HG03521 (cell line): ENCODE data around the gene MARF1.
"Not testable (repeated sequence)": the region's sequence is repeated elsewhere in the genome, so short reads cannot be mapped to it uniquely, and the experiment has no call there.

Experiments used
- ATAC-seq: cut with Tn5 transposase; IDR thresholded peaks from one replicate; pipeline ENCODE4 v1.9.1; 2021; ENCODE audit warnings: mild to moderate bottlenecking, moderate library complexity; ENCODE audit not compliant: unreplicated experiment

MARF1 gene

DNA sequence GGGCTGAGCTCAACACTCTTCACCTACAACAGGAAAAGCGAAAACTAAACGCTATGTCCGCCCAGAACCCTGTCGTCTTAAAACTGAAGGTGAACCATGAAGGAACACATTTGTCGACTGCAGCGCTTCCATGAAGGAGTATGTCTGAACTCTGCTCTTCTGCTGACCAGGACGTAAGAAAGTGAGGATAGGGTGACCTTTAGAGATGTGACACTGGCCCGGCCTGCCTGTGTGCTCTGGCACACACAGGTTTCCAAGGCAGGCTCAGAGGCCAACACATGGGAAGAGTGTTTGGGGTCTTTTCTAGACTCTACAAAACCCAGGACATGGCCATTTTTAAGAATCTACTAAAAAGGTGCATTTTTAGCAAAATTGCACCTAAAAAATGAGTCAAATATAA is 21.1 kb downstream of the MARF1 start:
- no peak for ATAC-seq

DNA sequence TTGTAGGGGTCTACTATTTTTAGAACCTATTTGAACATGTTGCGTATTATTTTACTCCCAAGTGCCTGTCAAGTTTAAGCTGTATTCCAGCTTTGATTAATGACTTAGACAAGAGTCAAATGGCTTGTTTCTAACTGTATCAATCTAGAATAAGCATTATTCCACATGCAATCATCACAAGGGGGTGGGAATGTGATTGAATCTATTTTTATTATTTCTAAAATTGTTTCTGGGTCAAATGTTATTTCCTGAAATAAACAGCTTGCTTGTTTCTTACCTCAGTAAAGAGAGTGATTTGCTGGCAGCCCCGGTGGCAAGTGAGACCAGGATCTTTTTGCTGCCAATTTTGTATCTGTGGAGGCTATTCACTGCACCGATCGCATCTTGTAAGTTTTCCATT is 21.5 kb downstream of the MARF1 start:
- ATAC-seq = no peak

DNA sequence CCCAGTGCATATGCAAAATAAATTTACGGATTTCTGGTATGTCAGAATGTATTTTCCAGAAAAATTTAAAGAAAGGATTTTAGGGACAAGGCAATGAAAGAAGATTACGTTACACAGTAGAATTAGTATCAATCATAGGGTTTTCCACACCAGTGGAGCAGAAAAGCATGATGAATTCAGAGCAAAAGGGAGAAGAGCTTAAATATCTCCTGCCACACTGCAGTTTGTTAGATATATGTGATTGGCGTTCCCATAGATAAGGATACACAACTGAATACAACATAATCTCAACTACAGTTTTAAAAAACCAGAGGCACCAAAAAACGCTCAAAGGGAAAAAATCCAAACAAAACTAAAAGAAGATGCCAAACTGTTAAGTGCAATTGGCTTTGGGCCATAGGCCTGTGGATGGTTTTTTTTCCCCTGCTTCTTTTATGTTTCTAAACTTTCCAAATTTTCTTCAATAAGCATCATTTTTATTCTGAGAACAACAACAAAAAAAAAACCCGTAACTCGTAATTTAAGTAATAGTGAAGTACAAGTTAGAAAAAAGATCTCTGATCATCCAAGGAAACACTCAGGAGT is 22.3 kb downstream of the MARF1 start:
- no peak for ATAC-seq

DNA sequence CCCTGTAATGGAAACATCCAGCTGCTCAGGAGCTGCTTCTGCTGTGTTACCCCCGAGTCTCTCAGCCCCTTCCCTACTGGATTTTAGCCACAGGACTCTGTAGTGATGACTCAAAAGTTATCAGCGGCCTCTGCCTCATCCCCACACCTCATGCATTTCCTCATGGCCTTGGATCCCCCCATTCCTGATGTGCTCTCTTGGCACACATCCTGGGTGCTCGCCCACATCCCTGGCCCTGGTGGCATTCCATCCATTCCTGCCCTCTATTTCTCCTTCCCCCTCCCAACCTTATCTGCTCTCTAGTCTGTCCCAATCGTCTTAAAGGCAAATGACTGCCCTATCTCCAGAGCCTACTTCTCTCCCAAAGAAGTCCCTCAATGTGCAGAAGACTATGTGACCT is 24.6 kb downstream of the MARF1 start:
- ATAC-seq = no peak

DNA sequence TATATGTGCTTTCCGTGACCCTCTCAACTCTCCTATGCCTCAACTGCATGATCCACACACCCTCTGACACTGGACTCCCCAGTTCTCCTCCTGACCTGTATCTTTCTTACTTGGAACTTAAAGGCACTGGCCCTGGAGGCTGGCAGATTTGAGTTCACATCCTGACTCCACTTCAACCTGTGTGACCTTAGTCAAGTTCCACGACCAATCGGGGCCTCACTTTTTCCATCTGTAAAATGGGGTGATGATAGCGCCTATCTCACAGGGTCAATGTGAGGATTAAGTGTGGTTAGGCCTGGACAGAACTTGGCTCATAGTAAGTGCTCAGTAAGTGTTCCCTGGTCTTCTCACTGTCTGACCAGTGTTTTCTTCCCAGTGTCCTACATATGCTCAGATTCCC is 25.1 kb downstream of the MARF1 start:
- no peak for ATAC-seq

DNA sequence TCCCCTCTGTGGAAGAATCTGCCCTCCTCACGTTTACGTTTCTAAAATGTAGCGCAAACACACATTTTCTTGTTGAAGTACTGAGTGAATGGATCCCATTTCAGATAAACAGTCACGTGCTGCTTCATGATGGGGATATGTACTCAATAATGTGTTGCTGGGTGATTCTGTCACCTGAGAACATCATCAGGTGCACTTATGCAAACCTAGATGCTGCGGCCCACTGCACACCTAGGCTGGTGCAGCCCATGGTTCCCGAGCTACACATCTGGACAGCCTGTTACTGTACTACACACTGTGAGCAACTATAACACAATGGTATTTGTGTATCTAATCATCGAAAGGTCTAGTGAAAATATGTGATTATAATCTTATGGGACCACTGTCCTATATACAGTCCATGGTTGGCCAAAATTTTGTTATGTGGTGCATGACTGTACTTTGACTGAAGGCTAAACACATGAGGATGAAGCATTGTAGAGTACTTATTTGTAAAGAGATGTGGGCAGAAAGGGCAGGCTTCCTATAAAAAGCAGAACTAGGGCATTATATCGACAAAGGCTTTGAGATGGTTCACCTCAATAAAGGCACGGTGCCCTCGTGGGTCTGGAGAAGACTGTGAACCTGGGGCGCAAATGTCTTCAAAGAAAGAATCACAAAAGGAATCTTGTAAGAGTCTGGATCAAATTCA is 26.3 kb downstream of the MARF1 start:
- no peak for ATAC-seq

DNA sequence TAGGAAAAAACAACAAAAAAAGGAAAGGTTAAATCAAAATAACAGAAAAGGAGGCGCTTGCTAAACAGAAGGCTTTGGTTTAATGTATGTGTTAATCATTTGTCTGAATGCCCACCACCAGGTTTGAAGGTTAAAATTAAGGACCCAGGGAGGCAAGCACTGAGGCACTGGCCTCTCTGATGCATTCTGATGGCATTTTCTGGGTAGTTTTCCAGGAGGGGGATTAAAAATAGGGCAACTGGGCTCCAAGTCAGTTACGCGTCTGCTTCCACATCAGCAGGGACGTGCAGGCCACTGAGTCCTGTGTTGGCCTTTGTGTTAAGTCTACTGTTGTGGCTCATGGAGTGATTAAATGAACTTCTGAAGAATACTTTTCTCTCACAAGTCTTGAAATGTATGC is 26.9 kb downstream of the MARF1 start:
- no peak for ATAC-seq

DNA sequence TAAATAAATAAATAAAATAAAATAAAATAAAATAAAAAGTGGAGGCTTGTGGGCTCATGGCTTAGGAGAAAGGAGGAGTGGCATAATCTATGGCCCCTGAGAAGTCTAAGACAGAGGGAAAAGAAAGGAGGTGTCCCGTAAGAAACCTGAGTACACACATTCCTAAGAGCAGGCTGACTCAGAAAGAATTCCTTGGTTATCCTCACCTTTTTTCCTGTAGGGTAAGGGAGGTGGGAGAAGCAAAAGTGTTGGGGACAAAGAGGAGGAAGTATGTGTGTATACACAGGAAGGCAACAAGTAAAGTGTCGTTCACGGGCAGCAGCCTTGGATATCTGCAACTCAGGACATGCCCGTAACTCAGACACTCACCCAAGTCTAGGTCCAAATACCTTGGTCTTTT is 29.3 kb downstream of the MARF1 start:
- no peak for ATAC-seq

DNA sequence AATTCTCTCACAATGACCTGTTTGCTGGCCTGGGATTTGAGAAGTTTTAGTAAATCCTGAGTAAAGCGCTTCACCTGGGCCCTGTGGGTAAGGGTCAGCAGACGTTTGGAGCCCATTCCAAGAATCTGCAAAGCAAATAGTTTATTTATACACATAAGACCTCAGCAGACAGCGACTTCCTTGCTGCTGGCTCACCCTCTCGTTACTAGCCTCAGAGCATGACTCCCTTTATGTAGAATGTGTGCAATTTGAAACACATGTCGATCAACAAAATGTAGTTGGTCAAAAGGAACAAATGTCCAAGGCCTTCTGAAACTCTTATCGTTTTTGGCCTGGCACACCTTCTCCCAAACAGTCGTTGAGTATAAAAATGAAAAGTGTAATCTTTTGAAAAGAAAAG is 31.3 kb downstream of the MARF1 start:
- ATAC-seq = no peak

DNA sequence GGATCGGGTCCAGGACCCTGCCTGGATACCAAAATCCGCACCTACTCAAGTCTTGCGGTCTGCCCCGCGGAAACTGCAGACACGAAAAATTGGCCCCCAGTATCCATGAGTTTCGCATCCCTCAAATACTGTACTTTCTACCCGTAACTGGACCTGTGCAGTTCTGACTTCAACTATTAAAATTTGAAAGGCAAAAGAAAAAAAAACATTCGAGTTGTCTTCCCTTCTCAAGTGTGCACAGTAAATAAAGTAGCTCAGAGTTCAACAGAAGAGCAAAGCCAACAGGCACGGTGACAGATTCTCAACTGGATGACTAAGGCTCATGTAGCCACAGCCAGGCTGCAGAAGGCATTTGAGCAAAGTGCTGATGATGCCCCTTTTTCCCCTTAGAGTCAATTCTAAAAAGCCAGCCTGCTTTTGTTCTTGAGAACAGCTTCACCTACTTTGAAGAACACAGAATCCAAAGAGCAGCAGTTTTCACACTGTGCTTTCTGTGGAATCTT is 32.5 kb downstream of the MARF1 start:
- ATAC-seq = no peak

DNA sequence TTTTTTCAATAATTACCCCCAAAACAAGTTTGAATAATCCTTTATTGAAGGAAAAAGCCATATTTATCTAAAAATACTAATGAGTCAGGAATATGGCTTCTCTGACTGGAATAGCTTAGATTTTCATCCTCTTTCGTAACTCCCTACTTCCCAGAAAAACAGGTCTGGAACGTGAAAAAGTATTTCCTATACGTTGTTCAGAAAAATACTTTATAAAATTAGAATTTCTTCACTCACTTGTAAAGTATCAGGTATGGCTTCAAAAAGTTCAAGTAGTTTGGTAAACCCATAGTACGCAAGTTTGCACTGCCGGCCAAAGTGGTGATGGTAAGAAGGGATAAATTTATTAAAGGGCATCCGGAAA is 33.7 kb downstream of the MARF1 start:
- no peak for ATAC-seq

DNA sequence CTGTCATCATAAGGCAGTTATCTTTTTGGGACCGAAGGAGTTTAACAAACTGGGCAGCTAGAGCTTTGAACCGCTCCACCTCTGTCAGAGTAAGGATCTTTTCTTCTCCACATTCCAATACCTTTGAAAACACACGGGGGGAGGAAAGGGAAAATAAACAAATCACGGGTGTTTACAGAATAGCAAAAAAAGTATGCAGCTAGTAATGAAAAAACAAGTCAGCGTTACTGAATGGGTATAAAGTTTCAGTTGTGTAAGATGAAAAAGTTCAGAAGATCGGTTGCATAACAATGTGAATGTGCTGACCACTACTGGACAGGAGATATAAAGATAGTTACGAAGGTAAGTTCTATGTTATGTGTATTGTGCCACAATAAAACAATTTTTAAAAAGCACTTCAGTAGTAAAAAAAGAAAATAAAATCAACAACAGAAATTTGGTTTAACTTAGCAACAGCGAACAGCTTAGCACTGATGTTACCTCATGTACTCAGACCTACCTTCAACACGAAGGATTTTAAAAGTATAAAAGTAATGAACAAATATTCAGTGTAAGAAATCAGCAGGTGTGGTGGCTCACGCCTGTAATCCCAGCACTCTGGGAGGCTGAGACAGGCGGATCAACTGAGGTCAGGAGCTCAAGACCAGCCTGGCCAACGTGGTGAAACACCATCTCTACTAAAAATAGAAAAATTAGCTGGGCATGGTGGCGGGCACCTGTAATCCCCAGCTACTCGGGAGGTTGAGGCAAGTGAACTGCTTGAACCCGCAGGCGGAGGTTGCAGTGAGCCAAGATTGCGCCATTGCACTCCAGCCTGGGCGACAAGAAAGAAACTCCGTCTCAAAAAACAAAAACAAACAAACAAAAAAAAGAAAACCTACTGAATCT is 34.3 kb downstream of the MARF1 start:
- ATAC-seq = no peak

DNA sequence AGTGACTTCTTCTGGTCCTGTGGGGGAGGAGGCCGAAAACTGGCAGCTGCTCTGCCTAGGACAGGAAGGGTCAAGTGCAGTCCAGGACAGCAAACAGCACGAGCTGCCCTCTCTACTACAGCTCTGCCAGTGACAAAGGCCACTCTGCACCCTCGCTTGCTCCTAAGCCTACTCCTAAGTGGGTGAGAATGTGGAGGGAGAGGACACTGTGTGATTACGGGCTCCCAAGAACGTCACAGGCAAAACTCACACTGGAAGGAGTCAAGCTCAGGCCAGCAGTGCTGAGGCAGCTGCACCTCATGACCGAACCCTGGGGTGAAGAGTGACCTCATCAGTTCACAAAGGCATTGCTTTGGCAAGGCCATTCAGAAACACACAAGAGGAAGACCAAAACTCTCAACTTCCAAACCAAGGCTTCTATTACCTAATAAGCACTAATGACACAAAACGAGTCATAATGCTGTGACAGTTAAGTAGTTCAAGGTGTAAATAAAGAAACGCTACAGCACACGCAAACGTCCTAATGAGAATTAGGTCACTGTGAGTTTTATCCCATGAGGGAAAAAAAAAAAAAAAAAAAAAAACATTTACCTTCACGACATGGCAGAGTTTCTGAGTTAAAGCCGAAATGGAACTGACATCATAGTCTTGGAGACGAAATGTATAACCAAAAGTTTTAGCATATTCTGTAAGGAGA is 35.1 kb downstream of the MARF1 start:
- ATAC-seq = no peak

DNA sequence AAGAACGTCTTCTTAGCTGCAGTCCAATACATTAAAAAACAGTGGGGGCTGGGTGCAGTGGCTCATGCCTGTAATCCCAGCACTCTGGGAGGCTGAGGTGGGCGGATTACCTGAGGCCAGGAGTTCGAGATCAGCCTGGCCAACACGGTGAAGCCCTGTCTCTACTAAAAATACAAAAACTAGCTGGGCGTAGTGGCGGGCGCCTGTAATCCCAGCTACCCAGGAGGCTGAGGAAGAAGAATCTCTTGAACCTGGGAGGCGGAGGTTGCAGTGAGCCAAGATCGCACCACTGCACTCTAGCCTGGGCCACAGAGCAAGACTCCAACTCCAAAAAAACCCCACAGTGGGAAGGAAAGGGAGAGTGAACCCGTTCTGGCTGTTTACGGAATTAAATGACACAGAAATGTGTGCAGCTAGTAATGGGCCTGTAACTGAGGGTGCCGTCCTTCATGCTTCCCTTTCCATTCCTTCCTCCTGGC is 35.7 kb downstream of the MARF1 start:
- not testable (repeated sequence) for ATAC-seq

DNA sequence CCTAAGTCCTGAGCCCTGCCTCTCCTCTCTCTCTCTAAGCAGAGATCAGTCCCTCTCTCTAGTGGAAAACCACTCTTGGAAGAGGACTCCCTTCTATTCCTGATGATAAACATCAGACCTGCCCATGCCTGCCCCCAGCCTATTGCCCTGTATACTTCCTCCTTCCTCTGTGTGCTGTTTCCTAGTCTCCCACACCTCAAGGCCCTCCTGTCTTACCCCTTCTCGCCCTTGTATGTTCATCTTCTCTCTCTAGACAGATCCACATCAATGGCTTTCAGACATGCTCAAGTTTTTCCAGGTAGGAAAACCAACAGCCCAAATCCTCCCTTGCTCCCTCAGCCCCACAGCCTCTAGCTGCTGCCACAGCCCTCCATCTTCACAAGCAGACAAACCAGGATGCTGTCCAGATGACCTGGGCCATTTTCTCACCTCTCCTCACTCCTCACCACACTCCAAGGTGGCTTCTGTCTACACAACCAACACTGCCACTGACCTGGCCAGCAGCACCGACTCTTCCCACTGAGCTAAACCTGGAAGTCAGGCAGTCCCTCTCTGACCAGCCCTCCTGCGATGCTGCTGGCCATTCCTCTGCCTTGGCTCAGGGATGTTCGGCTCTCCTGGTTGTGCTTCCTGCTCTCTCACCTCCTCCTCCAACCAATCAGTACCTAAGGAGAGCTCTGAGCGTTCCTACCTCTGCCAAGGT is 36.3 kb downstream of the MARF1 start:
- no peak for ATAC-seq

DNA sequence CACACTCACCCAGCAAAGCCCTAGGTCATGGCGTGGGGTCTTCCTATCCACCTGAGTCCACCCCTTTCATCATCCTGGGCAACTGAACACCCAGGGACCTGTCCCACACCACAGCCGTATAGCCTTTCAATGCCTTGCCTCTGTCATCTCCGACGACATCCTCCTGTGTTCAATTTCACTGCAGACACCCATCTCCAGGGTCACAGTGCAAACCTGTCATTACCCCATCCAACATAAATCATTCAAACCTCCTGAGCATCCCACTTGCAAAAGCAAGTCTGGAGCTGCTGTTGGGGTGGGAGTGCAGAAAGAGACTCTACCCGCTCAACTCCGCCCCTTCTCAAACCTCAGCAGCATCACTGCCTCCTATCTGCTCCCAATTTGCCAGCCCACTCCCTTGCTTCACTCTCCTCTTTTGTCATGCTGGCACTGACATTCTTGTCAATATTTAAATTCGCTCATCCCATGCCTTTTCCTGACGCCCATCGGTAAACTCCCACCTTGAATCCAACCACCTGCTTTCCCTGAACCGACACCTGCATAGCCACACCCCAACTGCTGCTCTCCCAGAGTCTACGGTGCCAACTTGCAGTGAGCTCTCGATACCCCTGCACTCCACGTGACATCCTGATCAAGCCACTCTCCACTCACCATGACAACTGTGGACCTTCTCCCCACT is 37.0 kb downstream of the MARF1 start:
- ATAC-seq = no peak

DNA sequence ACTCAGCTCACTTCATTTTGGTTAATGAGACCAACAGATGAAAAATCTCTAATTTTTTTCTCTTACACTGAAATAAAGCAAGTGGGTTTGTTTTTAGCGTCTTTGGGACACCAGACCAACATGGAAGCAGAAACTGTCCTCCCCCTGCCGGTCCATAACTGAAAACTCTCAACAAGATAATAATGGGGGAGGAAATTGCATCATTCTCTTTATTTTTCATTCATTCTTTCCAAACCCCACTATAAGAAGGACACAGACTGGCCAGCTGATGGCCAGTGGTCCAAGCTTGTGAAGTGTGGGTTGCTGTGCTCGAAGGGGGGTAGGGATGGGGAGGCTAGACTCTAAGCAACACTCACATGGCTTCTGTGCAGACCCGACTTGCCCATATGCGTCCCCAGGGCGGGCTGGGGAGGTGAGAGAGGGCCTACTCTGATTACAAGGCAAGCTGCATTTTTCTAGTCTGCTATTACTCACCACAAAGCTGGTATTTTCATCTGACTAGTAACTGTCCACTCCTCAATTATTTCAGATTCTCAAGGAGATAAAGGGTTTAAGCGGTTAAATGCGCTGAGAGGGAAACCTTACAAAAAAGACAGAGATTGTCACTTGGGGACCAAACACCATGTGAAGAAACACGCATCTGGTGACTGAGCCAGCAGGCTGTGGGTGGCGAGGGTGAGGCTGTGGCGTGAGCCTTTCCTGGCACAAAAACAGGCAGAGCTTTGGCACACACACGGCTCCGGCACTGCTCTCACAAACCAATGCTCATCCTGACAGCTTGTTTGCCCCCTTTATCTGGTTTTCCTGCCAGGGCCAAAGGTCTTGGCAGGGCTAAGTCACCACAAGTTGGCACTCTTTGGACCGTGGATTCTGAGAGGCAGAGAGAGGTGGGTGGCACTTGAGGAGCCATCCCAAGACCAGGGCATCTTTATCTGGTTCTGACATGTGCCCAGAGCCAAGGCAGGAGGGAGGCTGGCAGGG is 38.2 kb downstream of the MARF1 start:
- ATAC-seq = no peak

DNA sequence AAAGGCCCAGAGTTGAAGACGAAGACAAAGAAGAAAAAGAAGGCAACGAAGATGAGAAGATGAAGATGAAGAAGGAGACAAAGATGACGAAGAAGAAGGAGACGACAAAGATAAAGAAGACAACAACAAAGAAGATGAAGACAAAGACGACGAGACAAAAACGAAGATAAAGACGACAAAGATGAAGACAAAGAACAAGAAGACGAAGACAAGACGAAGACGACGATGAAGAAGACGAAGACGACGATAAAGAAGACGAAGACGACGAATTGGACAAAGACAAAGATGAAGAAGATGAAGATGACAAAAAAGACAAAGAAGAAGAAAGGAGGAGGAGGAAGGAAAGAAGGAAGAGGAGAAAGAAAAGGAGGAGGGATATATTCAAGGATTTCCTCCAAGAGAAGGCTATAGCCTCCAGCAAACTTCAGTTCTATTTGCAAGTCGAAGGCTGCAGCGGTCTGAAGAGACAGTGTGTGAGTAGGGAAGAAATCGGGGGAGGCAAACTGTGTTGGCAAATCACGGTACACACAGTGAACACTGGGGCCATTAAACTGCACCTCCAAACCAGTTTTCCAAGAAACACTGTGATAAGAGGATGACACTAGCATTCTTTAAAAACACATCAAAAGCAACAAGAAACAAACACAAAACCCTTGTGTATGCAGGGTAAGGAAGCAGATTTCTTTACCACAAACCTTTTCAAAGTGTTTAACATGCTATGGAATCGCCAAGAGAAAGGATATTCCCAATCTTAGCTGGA is 40.5 kb downstream of the MARF1 start:
- no peak for ATAC-seq
